Ectodermal cell (in vitro differentiated cells): Measurements from ENCODE around the gene MYLK.

Experiments
- H3K27ac ChIP-seq: 2 replicates; pipeline ENCODE4 v1.7.0; 2013; ENCODE audit warnings: mild to moderate bottlenecking, low read depth, low read length; ENCODE audit not compliant: insufficient read depth, poor library complexity, severe bottlenecking
- H3K27me3 ChIP-seq: 2 replicates; pipeline ENCODE4 v1.7.0; 2013; ENCODE audit warnings: mild to moderate bottlenecking, low read length; ENCODE audit not compliant: insufficient read depth, control insufficient read depth, poor library complexity, severe bottlenecking
- H3K36me3 ChIP-seq: one replicate; pipeline ENCODE4 v1.7.0; 2013; ENCODE audit warnings: low read length; ENCODE audit not compliant: control insufficient read depth, insufficient read depth
- H3K4me1 ChIP-seq: one replicate; pipeline ENCODE4 v1.7.0; 2013; ENCODE audit warnings: low read length; ENCODE audit not compliant: control insufficient read depth, insufficient read depth
- H3K4me3 ChIP-seq: 2 replicates; pipeline ENCODE4 v1.7.0; 2013; ENCODE audit warnings: low read depth, low read length, control low read depth; ENCODE audit not compliant: insufficient read depth
- H3K9me3 ChIP-seq: 2 replicates; pipeline ENCODE4 v1.7.0; 2013; ENCODE audit warnings: mild to moderate bottlenecking, low read length, moderate library complexity; ENCODE audit not compliant: control insufficient read depth
- WGBS, 2 experiments: methylation state at CpG; one replicate each; pipeline ENCODE4 v1.1.7; 2013; ENCODE audit warnings: missing lambda C conversion rate in 2 of 2; 5-methylcytosine and 5-hydroxymethylcytosine counted together

MYLK gene

DNA sequence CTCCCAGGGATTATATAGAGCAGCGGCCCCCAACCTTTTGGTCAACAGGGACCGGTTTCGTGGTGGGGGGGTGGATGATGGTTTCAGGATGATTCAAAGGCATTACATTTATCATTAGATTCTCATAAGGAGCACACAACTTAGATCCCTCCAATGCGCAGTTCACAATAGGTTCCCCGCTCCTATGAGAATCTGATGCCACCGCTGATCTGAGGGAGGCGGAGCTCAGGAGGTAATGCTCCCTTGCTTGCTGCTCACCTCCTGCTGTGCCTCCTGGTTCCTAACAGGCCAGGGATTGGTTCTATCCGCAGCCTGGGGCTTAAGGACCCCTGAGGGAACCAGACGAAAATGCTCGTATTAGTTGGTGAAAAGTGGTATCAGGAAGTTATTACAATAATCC, 298.0 kb downstream of the MYLK start:
- Histone ChIP-seq H3K27ac (no peak overlapping the region), H3K27me3 (no peaks in the 10 kb centered on the region), H3K4me1 (no peaks in the 10 kb centered on the region), H3K4me3 (peak overlapping the region; percentile 73), H3K36me3 (peaks cover 21% of the 10 kb centered on the region), H3K9me3 (no peaks in the 10 kb centered on the region)
- 1 to 3% methylated on average over 9 to 10 of the region's 10 CpGs for WGBS, 2 experiments

DNA sequence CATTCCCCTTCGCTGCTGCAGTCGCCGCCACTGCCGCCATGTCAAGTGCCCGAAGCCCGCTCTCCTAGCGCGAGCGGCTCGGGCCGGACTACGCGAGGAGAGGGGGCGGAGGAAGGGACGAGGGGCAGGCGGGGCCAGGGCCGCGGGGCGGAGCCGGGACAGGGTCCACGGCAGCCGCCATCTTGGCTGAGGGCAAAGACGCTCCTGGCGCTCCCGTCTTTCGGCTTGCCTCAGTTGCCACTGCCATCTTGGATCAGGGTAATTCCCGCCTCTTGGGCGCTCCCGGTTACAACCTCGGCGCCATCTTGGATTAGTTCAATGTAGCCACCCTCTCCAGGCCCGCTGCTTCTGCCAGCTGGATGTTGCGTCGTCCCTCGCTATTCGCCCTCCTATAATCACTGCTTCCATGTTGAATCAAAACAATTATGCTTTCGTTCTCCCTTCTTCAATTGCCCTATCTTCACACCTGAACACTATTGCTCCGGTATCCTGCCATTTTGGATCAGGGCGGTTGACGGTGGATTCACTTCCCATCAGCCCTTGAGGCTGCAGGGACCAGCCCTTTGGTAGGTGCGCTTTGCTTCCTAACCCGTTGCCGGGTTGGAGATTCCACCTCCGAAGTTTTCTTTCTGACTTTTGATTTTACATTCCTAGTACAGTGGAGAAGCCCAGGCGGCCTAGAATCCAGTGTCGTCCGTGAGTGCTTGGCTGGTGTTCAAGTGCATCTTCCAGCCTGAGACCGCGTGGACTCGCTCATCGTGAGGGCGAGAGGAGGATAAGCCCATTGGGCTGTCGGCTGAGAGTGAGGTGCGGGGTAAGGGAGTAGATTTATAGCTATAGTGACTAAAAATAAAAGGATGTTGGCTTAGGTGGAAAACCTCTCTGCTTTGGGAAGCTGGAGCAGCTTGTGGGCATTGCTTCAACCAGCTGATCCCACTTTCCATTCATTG, 298.9 kb downstream of the MYLK start, which contains the start of gene HACD2:
HACD2 (minus strand) TSS at position 66 of the 950 bp plus-strand sequence; CDS start at position 40, 26 bp downstream.
- peak within 1 kb of the TSS; percentile 98 for H3K27ac ChIP-seq
- peak within 1 kb of the TSS; percentile 73 for H3K4me3 ChIP-seq
- peaks cover 19% of the 10 kb centered on the region for H3K36me3 ChIP-seq
- WGBS, 2 experiments = 0% methylated on average over 54 of the region's 54 CpGs
- no peaks in the 10 kb centered on the region for H3K27me3 ChIP-seq
- no peaks in the 10 kb centered on the region for H3K9me3 ChIP-seq
- no peaks in the 10 kb centered on the region for H3K4me1 ChIP-seq

GRCh38 chr3:123584284-123584987, 299.7 kb downstream of the MYLK start:
- H3K9me3 ChIP-seq = no peaks in the 10 kb centered on the region
- WGBS, 2 experiments = 0% methylated on average over 65 of the region's 65 CpGs
- H3K27ac ChIP-seq = peak overlapping the region; percentile 98
- H3K4me1 ChIP-seq = no peaks in the 10 kb centered on the region
- H3K27me3 ChIP-seq = no peaks in the 10 kb centered on the region
- H3K4me3 ChIP-seq = peak overlapping the region; percentile 73
- peaks cover 11% of the 10 kb centered on the region for H3K36me3 ChIP-seq

DNA sequence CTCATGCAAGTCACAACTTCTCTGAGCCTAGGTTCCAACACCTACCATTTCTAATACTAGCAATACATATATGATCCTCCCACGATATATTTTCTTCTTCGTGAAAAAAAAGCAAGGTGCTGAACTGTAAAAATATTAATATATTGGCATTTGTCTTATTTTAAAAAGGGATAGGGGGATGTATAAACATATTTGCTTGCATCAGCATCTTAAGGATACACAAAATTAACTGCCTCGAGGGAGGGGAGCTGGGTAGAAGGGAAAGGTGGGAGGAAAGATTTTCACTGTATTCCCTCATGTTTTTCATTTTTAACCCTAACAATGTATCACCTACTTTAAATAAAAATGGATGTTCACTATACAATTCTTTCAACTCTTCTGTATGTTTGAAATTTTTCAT, 300.6 kb downstream of the MYLK start:
- peaks cover 9% of the 10 kb centered on the region for H3K36me3 ChIP-seq
- H3K4me1 ChIP-seq = no peaks in the 10 kb centered on the region
- WGBS, 2 experiments = 100% methylated on average over 2 of the region's 3 CpGs; no CpG with 5 or more reads in 1 of the 2 experiments
- no peaks in the 10 kb centered on the region for H3K27me3 ChIP-seq
- H3K9me3 ChIP-seq = no peaks in the 10 kb centered on the region
- H3K27ac ChIP-seq = no peak overlapping the region
- peak overlapping the region; percentile 73 for H3K4me3 ChIP-seq

- H3K27ac ChIP-seq = no peak overlapping the region
- no peaks in the 10 kb centered on the region for H3K27me3 ChIP-seq
- H3K9me3 ChIP-seq = no peaks in the 10 kb centered on the region
- WGBS, 2 experiments = 94 to 97% methylated on average over 3 of the region's 3 CpGs
- no peak overlapping the region for H3K4me3 ChIP-seq
- peaks cover 8% of the 10 kb centered on the region for H3K36me3 ChIP-seq
- H3K4me1 ChIP-seq = no peaks in the 10 kb centered on the region
Observed at GRCh38 chr3:123582315-123582714, 301.8 kb downstream of the MYLK start.

DNA sequence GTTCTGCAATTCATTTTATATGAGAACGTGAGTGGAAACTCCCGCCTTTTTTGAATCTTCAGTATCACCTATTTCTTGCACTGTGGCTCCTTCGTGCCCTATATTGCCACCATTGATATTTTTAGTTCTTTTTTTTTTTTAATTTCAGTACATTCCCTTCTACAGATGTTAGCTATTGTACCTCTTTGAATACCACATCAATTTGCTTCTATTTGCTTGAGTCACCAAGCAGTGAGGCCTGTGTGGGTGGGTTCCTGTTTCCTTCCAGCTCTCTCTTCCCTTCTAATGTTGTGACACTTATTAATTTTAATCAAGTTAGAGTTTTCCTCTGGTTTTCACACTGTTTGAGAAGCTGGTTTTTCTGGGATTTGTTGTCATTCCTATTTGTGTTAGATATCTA, 308.0 kb downstream of the MYLK start:
- H3K4me1 ChIP-seq = no peaks in the 10 kb centered on the region
- 84 to 98% methylated on average over 3 of the region's 3 CpGs for WGBS, 2 experiments
- H3K9me3 ChIP-seq = no peaks in the 10 kb centered on the region
- no peaks in the 10 kb centered on the region for H3K27me3 ChIP-seq
- no peak overlapping the region for H3K27ac ChIP-seq
- H3K36me3 ChIP-seq = peaks cover 5% of the 10 kb centered on the region
- no peak overlapping the region for H3K4me3 ChIP-seq

DNA sequence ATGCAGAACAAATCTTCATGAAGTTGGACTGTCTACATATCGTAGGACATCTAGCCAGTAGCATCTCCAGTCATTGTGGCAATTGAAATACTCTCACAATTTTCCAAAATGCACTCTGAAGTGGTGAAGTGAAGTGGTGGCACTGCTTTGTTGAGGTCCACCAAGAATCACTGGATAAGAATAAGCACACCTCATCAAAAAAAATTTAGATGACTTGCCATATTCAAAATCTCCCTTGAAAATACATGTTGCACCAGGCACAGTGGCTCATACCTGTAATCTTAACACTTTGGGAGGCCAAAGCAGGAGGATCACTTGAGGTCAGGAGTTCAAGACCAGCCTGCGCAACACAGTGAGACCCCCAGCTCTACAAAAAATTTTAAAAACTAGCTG, 312.2 kb downstream of the MYLK start:
- H3K27me3 ChIP-seq = no peaks in the 10 kb centered on the region
- H3K9me3 ChIP-seq = no peaks in the 10 kb centered on the region
- no peaks in the 10 kb centered on the region for H3K36me3 ChIP-seq
- H3K27ac ChIP-seq = no peak overlapping the region
- H3K4me1 ChIP-seq = no peaks in the 10 kb centered on the region
- H3K4me3 ChIP-seq = no peak overlapping the region
- 93 to 97% methylated on average over 2 of the region's 2 CpGs for WGBS, 2 experiments

GRCh38 chr3:123571264-123571972, 312.7 kb downstream of the MYLK start:
- Histone ChIP-seq H3K27ac (no peak overlapping the region), H3K4me3 (no peak overlapping the region), H3K27me3 (no peaks in the 10 kb centered on the region), H3K4me1 (no peaks in the 10 kb centered on the region), H3K36me3 (no peaks in the 10 kb centered on the region), H3K9me3 (no peaks in the 10 kb centered on the region)
- WGBS, 2 experiments = 41 to 52% methylated on average over 3 to 4 of the region's 4 CpGs

GRCh38 chr3:123568875-123569274, 315.3 kb downstream of the MYLK start:
- H3K36me3 ChIP-seq = no peaks in the 10 kb centered on the region
- H3K4me3 ChIP-seq = no peak overlapping the region
- H3K27me3 ChIP-seq = no peaks in the 10 kb centered on the region
- H3K4me1 ChIP-seq = no peaks in the 10 kb centered on the region
- no peaks in the 10 kb centered on the region for H3K9me3 ChIP-seq
- no peak overlapping the region for H3K27ac ChIP-seq

DNA sequence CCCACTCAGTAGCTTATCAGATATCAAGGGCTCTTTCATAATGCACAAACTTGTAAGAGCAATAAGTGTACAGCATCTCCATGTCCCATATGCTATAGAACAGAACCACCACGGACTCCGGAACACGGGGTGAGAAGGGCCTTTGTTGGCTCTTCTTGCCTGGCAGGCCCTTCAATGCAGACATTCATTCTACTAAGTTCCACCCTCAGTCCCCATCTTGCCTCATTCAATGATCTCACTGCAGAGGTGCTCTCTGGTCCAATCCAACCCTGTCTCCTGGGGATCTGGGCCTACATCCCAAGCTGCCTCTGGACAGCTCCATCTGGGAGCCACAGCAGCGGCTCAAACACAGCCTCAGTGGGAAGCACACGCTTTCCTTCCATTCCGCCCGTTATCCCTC, 316.1 kb downstream of the MYLK start:
- no peaks in the 10 kb centered on the region for H3K9me3 ChIP-seq
- no peaks in the 10 kb centered on the region for H3K4me1 ChIP-seq
- no peak overlapping the region for H3K27ac ChIP-seq
- no peaks in the 10 kb centered on the region for H3K36me3 ChIP-seq
- no peak overlapping the region for H3K4me3 ChIP-seq
- no peaks in the 10 kb centered on the region for H3K27me3 ChIP-seq
- 92 to 96% methylated on average over 7 of the region's 7 CpGs for WGBS, 2 experiments
